Colonic mucosa (tissue), 4 donors: ENCODE data around the gene CDHR1. TPM values are rescaled to one million over a fixed set of nuclear protein-coding genes. Genes with fewer than 3 reads are reported as not detected.
A peak's percentile ranks its signal among the peaks of the same experiment; 100 is the strongest.
"Not testable (repeated sequence)": the region's sequence is repeated elsewhere in the genome, so short reads cannot be mapped to it uniquely, and the experiment has no call there.

ENCODE experiments used
- DNase-seq: peaks from one replicate; pipeline ENCODE4 v3.0.0-alpha.2; 2020
- H3K27ac ChIP-seq: fragments of 200-600 bp; one replicate; pipeline ENCODE4 v1.8.0; 2021
- H3K27me3 ChIP-seq: fragments of 200-600 bp; one replicate; pipeline ENCODE4 v1.8.0; 2021
- H3K36me3 ChIP-seq: fragments of 200-600 bp; one replicate; pipeline ENCODE4 v1.8.0; 2021
- H3K4me1 ChIP-seq: fragments of 200-600 bp; one replicate; pipeline ENCODE4 v1.8.0; 2021; ENCODE audit warnings: mild to moderate bottlenecking
- H3K4me3 ChIP-seq: fragments of 200-600 bp; one replicate; pipeline ENCODE4 v1.8.0; 2021
- H3K9ac ChIP-seq, 2 donors: one replicate each; pipeline ENCODE4 v1.7.0; 2013; ENCODE audit warnings: control low read depth in 2 of 2, low read depth in 2 of 2, low read length in 2 of 2
- H3K9me3 ChIP-seq: fragments of 200-600 bp; one replicate; pipeline ENCODE4 v1.8.0; 2021
- intact Hi-C: fragments of 100-400 bp; cut with DNase I; formaldehyde crosslinking; loops from one replicate; pipeline ENCODE4 v1.14.1; 2022
- total RNA-seq, 2 donors: library from RNA; stranded (reverse); fragmentation: NEBNext Ultra II Directional in 1 of 2; extraction: Animal tissue kit (Norgen Biotek cat#: 25700) in 1 of 2; gene quantifications; one replicate each; pipeline ENCODE4 v1.2.1, GENCODE V29; 2021
- TF ChIP-seq, protein P1 (sequence below): fragments of 200-600 bp; IDR thresholded peaks from one replicate; pipeline ENCODE4 v1.8.0; 2022; ENCODE audit warnings: antibody characterized with exemption, mild to moderate bottlenecking
- donor health status: healthy.
- donor health status: DM: no; HTN: no; CAD: no.
- donor health status: DM: no; HTN: no; CAD: no.

CDHR1 gene
- total RNA-seq, 2 donors from 2014 or later = 99.3 to 105 TPM

- no peak overlapping the region for H3K4me3 ChIP-seq
- intact Hi-C loops = no loop called here
- peak overlapping the region in 1 of 2 donors; percentile 2 for H3K9ac ChIP-seq
- peaks cover 3% of the 10 kb centered on the region for H3K4me1 ChIP-seq
- TF ChIP-seq, protein P1, sequence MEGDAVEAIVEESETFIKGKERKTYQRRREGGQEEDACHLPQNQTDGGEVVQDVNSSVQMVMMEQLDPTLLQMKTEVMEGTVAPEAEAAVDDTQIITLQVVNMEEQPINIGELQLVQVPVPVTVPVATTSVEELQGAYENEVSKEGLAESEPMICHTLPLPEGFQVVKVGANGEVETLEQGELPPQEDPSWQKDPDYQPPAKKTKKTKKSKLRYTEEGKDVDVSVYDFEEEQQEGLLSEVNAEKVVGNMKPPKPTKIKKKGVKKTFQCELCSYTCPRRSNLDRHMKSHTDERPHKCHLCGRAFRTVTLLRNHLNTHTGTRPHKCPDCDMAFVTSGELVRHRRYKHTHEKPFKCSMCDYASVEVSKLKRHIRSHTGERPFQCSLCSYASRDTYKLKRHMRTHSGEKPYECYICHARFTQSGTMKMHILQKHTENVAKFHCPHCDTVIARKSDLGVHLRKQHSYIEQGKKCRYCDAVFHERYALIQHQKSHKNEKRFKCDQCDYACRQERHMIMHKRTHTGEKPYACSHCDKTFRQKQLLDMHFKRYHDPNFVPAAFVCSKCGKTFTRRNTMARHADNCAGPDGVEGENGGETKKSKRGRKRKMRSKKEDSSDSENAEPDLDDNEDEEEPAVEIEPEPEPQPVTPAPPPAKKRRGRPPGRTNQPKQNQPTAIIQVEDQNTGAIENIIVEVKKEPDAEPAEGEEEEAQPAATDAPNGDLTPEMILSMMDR = no peak
- no peaks in the 10 kb centered on the region for H3K36me3 ChIP-seq
- peak; percentile 17 for DNase-seq
- H3K27ac ChIP-seq = no peak overlapping the region
- H3K27me3 ChIP-seq = no peaks in the 10 kb centered on the region
- no peaks in the 10 kb centered on the region for H3K9me3 ChIP-seq
These were observed 17.4 kb upstream of the CDHR1 start for GRCh38 chr10:84176836-84177474.

- no peak for DNase-seq
- no peak overlapping the region for H3K27ac ChIP-seq
- no peak overlapping the region for H3K9ac ChIP-seq
These were observed 16.7 kb upstream of the CDHR1 start for GRCh38 chr10:84177541-84178141.

GRCh38 chr10:84178160-84178609 is 16.2 kb upstream of the CDHR1 start:
- H3K9me3 ChIP-seq = no peaks in the 10 kb centered on the region
- DNase-seq = no peak
- H3K4me1 ChIP-seq = peaks cover 3% of the 10 kb centered on the region
- no peaks in the 10 kb centered on the region for H3K36me3 ChIP-seq
- intact Hi-C loops = no loop called here
- no peak overlapping the region for H3K27ac ChIP-seq
- H3K27me3 ChIP-seq = no peaks in the 10 kb centered on the region
- H3K4me3 ChIP-seq = no peak overlapping the region
- no peak overlapping the region for H3K9ac ChIP-seq
- TF ChIP-seq, protein P1 = no peak

More at GRCh38 chr10:84177541-84178141, 16.7 kb upstream of the CDHR1 start:
- intact Hi-C loops = no loop called here
- Histone ChIP-seq H3K27me3 (no peaks in the 10 kb centered on the region), H3K4me1 (peaks cover 3% of the 10 kb centered on the region), H3K9me3 (no peaks in the 10 kb centered on the region), H3K4me3 (no peak overlapping the region), H3K36me3 (no peaks in the 10 kb centered on the region)
- TF ChIP-seq, protein P1 = no peak

GRCh38 chr10:84179059-84179710 is 15.2 kb upstream of the CDHR1 start:
- Histone ChIP-seq H3K4me1 (peaks cover 5% of the 10 kb centered on the region), H3K9ac (peak overlapping the region in 1 of 2 donors; percentile 66), H3K27ac (no peak overlapping the region), H3K36me3 (no peaks in the 10 kb centered on the region), H3K27me3 (no peaks in the 10 kb centered on the region), H3K4me3 (no peak overlapping the region), H3K9me3 (no peaks in the 10 kb centered on the region)
- DNase-seq = no peak
- intact Hi-C loops = no loop called here
- TF ChIP-seq, protein P1 = no peak

DNA sequence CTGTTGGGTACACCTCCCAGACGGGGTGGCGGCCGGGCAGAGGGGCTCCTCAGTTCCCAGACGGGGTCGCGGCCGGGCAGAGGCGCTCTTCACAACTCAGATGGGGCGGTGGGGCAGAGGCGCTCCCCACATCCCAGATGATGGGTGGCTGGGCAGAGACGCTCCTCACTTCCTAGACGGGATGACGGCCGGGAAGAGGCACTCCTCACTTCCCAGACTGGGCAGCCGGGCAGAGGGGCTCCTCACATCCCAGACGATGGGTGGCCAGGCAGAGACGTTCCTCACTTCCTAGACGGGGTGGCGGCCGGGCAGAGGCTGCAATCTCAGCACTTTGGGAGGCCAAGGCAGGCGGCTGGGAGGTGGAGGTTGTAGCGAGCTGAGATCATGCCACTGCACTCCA is 14.0 kb upstream of the CDHR1 start:
- H3K4me3 ChIP-seq, H3K36me3 ChIP-seq, H3K9ac ChIP-seq, H3K9me3 ChIP-seq, DNase-seq, intact Hi-C loops, H3K27ac ChIP-seq, H3K27me3 ChIP-seq, H3K4me1 ChIP-seq: not testable (repeated sequence)

DNA sequence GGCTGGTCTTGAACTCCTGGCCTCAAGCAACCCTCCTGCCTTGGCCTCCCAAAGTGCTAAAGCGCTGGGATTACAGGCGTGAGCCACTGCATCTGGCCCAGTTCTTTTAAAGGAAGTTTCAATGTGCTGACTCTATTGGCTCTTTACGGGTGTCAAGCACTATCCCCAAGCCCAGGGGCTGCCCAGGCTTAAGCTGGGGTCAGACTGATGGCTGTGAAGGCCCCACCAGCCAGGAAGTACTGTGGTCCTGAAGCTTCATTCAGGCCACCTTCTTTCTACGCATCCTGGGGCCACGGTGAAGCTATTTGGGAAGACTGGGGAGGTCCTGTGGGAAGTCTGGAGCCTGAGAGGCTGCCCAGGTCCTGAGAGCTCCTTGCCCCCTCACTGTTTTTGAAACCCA is 12.7 kb upstream of the CDHR1 start:
- TF ChIP-seq, protein P1 = no peak
- Histone ChIP-seq H3K27me3 (no peaks in the 10 kb centered on the region), H3K4me3 (no peak overlapping the region), H3K27ac (no peak overlapping the region), H3K4me1 (peaks cover 7% of the 10 kb centered on the region), H3K9ac (no peak overlapping the region), H3K36me3 (no peaks in the 10 kb centered on the region), H3K9me3 (no peaks in the 10 kb centered on the region)
- DNase-seq = no peak
- intact Hi-C loops = no loop called here
